ENCODE data around the gene GUF1.
A peak's percentile ranks its signal among the peaks of the same experiment; 100 is the strongest.
"Not testable (repeated sequence)": the region's sequence is repeated elsewhere in the genome, so short reads cannot be mapped to it uniquely, and the experiment has no call there.

The GUF1 gene

DNA sequence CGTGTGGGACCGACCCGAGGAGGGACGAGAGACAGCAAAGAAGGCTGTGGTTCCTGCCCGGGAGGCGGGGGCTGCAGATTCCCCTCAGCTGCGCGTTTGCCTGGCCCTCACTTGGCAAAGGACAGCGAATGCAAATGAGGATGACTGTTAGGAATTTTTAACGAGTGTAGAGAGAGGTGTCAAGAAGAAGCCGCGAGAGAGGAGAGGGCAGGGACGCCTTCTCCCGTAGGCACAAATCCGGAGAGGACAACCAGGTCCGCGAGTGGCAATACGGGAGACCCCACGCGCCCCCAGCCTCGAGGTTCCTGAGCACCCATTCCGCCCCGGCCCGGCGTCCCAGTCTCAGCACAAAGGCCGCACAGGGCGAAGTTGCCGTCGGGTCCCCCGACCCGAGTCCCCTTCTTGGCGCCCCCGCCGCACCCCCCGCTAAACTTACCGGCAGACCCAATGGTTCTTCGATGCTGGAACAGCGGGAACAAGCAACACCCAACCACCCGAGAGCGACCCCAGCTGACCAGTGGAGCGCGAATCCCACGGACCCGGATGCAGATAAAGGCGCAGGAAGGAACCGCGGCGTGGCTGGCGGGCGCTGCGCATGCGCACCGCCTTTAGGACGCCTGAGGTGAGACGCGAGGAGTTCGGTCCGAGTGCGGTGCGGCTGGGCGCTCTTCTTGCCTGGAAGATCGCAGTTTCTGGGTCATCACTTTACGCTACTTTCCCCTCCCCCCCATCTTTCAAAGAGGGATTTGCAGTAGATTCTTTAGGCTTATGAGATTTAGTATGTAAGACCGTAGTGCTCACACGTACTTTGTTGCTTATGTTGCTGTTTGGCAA lies 48.0 kb downstream of the GUF1 start, which contains the start of gene GNPDA2:
TSS of gene GNPDA2 (minus strand) at position 519 of the 834 bp plus-strand sequence. CDS start 4,349 bp downstream, outside the sequence.
- Histone ChIP-seq H4K91ac (ENCODE audit: low read length) (peak within 1 kb of the TSS; percentile 90), H2AFZ (ENCODE audit: low read depth, low read length) (peak within 1 kb of the TSS; percentile 43), H3K36me3 (ENCODE audit: control insufficient read depth in 1 of 2, insufficient read depth in 2 of 2, low read depth in 1 of 2, low read length in 2 of 2) (no peaks in the 10 kb centered on the region), H2AK5ac (ENCODE audit: low read length, severe bottlenecking) (no peak within 1 kb of the TSS), H3K4me2 (ENCODE audit: low read length, poor library complexity, severe bottlenecking) (peak within 1 kb of the TSS; percentile 42), H3K27ac (ENCODE audit: low read length, poor library complexity, severe bottlenecking) (peak within 1 kb of the TSS; percentile 51), H3K23ac (ENCODE audit: low read length in 2 of 2) (no peak within 1 kb of the TSS), H3K4me3 (ENCODE audit: insufficient read depth in 1 of 2, low read depth in 1 of 2, low read length in 2 of 2) (peak within 1 kb of the TSS; percentile 81 to 99), H3K4ac (ENCODE audit: low read depth in 1 of 2, low read length in 2 of 2) (peak within 1 kb of the TSS; percentile 35 to 57), H3K14ac (ENCODE audit: low read length in 2 of 2) (no peak within 1 kb of the TSS), H3K9me3 (ENCODE audit: control insufficient read depth, low read length) (no peaks in the 10 kb centered on the region), H3K9ac (ENCODE audit: low read length) (peak within 1 kb of the TSS; percentile 94), H3K4me1 (ENCODE audit: control insufficient read depth, insufficient read depth, low read depth, low read length) (no peaks in the 10 kb centered on the region), H4K8ac (ENCODE audit: low read length) (peak within 1 kb of the TSS; percentile 59), H2BK15ac (ENCODE audit: low read depth, poor library complexity, severe bottlenecking) (no peak within 1 kb of the TSS), H3K27me3 (ENCODE audit: control insufficient read depth in 1 of 2, insufficient read depth in 1 of 2, low read length in 2 of 2) (no peaks in the 10 kb centered on the region), H3K79me1 (replicated peaks; ENCODE audit: low read length, poor library complexity, severe bottlenecking) (peaks cover 7% of the 10 kb centered on the region), H2BK12ac (ENCODE audit: low read length in 2 of 2) (peak within 1 kb of the TSS in 1 of 2 experiments; percentile 38), H3K18ac (ENCODE audit: low read depth in 1 of 2, low read length in 2 of 2) (peak within 1 kb of the TSS; percentile 88 to 90), H2BK120ac (ENCODE audit: low read depth, low read length) (peak within 1 kb of the TSS; percentile 86), H2BK5ac (ENCODE audit: low read depth, low read length, poor library complexity, severe bottlenecking) (no peak within 1 kb of the TSS)
- WGBS = 1% methylated on average over 46 of the region's 65 CpGs
- peak; percentile 92 for DNase-seq

DNA sequence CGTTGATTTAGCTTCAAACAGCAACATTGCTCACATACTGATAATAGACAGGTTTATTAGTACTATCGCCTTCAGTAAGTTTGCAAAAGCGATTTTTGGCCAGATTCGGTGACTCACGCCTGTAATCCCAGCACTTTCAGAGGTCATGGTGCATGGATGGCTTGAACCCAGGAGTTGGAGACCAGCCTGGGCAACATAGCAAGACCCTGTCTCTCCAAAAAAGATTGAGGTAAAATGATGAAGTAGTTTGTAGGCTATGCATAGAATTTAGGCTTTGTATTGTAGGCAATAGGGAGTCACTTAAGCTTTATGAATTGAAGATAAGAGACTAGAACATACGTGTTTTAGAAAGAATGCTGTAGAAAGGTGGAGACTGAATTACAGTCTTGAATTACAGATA lies 49.3 kb downstream of the GUF1 start:
- Histone ChIP-seq H2AFZ (ENCODE audit: low read depth, low read length) (no peak overlapping the region), H3K79me1 (replicated peaks; ENCODE audit: low read length, poor library complexity, severe bottlenecking) (peaks cover 6% of the 10 kb centered on the region), H2BK12ac (ENCODE audit: low read length in 2 of 2) (no peak overlapping the region), H3K4me1 (ENCODE audit: control insufficient read depth, insufficient read depth, low read depth, low read length) (no peaks in the 10 kb centered on the region), H3K36me3 (ENCODE audit: control insufficient read depth in 1 of 2, insufficient read depth in 2 of 2, low read depth in 1 of 2, low read length in 2 of 2) (no peaks in the 10 kb centered on the region), H4K91ac (ENCODE audit: low read length) (no peak overlapping the region), H3K9ac (ENCODE audit: low read length) (no peak overlapping the region), H3K18ac (ENCODE audit: low read depth in 1 of 2, low read length in 2 of 2) (no peak overlapping the region), H3K27me3 (ENCODE audit: control insufficient read depth in 1 of 2, insufficient read depth in 1 of 2, low read length in 2 of 2) (no peaks in the 10 kb centered on the region), H3K27ac (ENCODE audit: low read length, poor library complexity, severe bottlenecking) (no peak overlapping the region), H2BK120ac (ENCODE audit: low read depth, low read length) (no peak overlapping the region), H2BK5ac (ENCODE audit: low read depth, low read length, poor library complexity, severe bottlenecking) (no peak overlapping the region), H3K4me3 (ENCODE audit: insufficient read depth in 1 of 2, low read depth in 1 of 2, low read length in 2 of 2) (peak overlapping the region in 1 of 2 experiments; percentile 99), H3K14ac (ENCODE audit: low read length in 2 of 2) (no peak overlapping the region), H3K23ac (ENCODE audit: low read length in 2 of 2) (no peak overlapping the region), H3K9me3 (ENCODE audit: control insufficient read depth, low read length) (no peaks in the 10 kb centered on the region), H3K4ac (ENCODE audit: low read depth in 1 of 2, low read length in 2 of 2) (no peak overlapping the region), H2AK5ac (ENCODE audit: low read length, severe bottlenecking) (no peak overlapping the region), H2BK15ac (ENCODE audit: low read depth, poor library complexity, severe bottlenecking) (no peak overlapping the region), H3K4me2 (ENCODE audit: low read length, poor library complexity, severe bottlenecking) (no peak overlapping the region), H4K8ac (ENCODE audit: low read length) (no peak overlapping the region)
- WGBS = 93% methylated on average over 6 of the region's 6 CpGs
- no peak for DNase-seq

DNA sequence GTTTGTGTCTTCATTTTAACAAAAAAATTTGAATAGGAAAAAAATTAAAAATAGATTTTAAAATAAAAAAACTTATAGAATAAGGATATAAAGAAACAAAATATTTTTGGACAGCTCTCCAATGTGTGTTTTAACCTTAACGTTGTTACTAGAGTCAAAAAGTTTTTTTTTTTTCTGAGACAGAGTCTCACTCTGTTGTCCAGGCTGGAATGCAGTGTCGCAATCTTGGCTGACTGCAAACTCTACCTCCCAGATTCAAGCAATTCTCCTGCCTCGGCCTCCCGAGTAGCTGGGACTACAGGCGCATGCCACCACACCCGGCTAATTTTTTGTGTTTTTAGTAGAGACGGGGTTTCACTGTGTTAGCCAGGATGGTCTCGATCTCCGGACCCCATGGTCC lies 50.5 kb downstream of the GUF1 start:
- WGBS = 95% methylated on average over 5 of the region's 9 CpGs
- H3K14ac ChIP-seq (ENCODE audit: low read length in 2 of 2); H2AFZ ChIP-seq (ENCODE audit: low read depth, low read length); H3K79me1 ChIP-seq (replicated peaks; ENCODE audit: low read length, poor library complexity, severe bottlenecking); H3K4me1 ChIP-seq (ENCODE audit: control insufficient read depth, insufficient read depth, low read depth, low read length); H3K9ac ChIP-seq (ENCODE audit: low read length); H3K9me3 ChIP-seq (ENCODE audit: control insufficient read depth, low read length); H2BK15ac ChIP-seq (ENCODE audit: low read depth, poor library complexity, severe bottlenecking); H2BK5ac ChIP-seq (ENCODE audit: low read depth, low read length, poor library complexity, severe bottlenecking); H4K91ac ChIP-seq (ENCODE audit: low read length); H3K18ac ChIP-seq (ENCODE audit: low read depth in 1 of 2, low read length in 2 of 2); H2BK120ac ChIP-seq (ENCODE audit: low read depth, low read length); DNase-seq; H2AK5ac ChIP-seq (ENCODE audit: low read length, severe bottlenecking); H2BK12ac ChIP-seq (ENCODE audit: low read length in 2 of 2); H4K8ac ChIP-seq (ENCODE audit: low read length); H3K27me3 ChIP-seq (ENCODE audit: control insufficient read depth in 1 of 2, insufficient read depth in 1 of 2, low read length in 2 of 2); H3K27ac ChIP-seq (ENCODE audit: low read length, poor library complexity, severe bottlenecking); H3K4me3 ChIP-seq (ENCODE audit: insufficient read depth in 1 of 2, low read depth in 1 of 2, low read length in 2 of 2); H3K23ac ChIP-seq (ENCODE audit: low read length in 2 of 2); H3K4ac ChIP-seq (ENCODE audit: low read depth in 1 of 2, low read length in 2 of 2); H3K4me2 ChIP-seq (ENCODE audit: low read length, poor library complexity, severe bottlenecking); H3K36me3 ChIP-seq (ENCODE audit: control insufficient read depth in 1 of 2, insufficient read depth in 2 of 2, low read depth in 1 of 2, low read length in 2 of 2): not testable (repeated sequence)

DNA sequence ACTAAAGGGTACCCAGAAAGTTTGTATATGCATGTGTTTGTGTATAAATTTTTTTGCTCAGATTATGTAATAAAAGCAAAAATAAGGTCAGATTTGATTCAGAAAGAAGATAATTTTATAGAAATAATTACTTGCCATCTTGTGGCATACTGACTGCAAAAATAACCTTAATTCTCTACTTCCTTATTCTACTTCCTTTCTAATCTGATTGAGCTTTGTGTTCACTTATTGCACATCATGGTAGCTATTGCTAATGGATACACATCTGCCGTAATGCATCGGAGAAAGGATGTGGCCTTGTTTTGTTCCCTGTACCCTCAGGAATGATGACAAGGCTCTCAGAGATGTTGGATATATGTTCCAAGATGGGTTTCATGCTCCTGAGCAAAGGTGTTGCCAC lies 58.7 kb downstream of the GUF1 start:
- 97% methylated on average over 2 of the region's 2 CpGs for WGBS
- Histone ChIP-seq H2BK15ac (ENCODE audit: low read depth, poor library complexity, severe bottlenecking) (no peak overlapping the region), H3K36me3 (ENCODE audit: control insufficient read depth in 1 of 2, insufficient read depth in 2 of 2, low read depth in 1 of 2, low read length in 2 of 2) (no peaks in the 10 kb centered on the region), H3K9ac (ENCODE audit: low read length) (no peak overlapping the region), H3K4me3 (ENCODE audit: insufficient read depth in 1 of 2, low read depth in 1 of 2, low read length in 2 of 2) (no peak overlapping the region), H3K14ac (ENCODE audit: low read length in 2 of 2) (no peak overlapping the region), H2AFZ (ENCODE audit: low read depth, low read length) (no peak overlapping the region), H3K27ac (ENCODE audit: low read length, poor library complexity, severe bottlenecking) (no peak overlapping the region), H3K4me2 (ENCODE audit: low read length, poor library complexity, severe bottlenecking) (no peak overlapping the region), H3K4me1 (ENCODE audit: control insufficient read depth, insufficient read depth, low read depth, low read length) (no peaks in the 10 kb centered on the region), H3K27me3 (ENCODE audit: control insufficient read depth in 1 of 2, insufficient read depth in 1 of 2, low read length in 2 of 2) (no peaks in the 10 kb centered on the region), H3K23ac (ENCODE audit: low read length in 2 of 2) (no peak overlapping the region), H3K79me1 (replicated peaks; ENCODE audit: low read length, poor library complexity, severe bottlenecking) (no peaks in the 10 kb centered on the region), H2BK5ac (ENCODE audit: low read depth, low read length, poor library complexity, severe bottlenecking) (no peak overlapping the region), H4K8ac (ENCODE audit: low read length) (no peak overlapping the region), H3K18ac (ENCODE audit: low read depth in 1 of 2, low read length in 2 of 2) (no peak overlapping the region), H2BK12ac (ENCODE audit: low read length in 2 of 2) (no peak overlapping the region), H2BK120ac (ENCODE audit: low read depth, low read length) (no peak overlapping the region), H3K4ac (ENCODE audit: low read depth in 1 of 2, low read length in 2 of 2) (no peak overlapping the region), H4K91ac (ENCODE audit: low read length) (no peak overlapping the region), H2AK5ac (ENCODE audit: low read length, severe bottlenecking) (no peak overlapping the region), H3K9me3 (ENCODE audit: control insufficient read depth, low read length) (no peaks in the 10 kb centered on the region)
- no peak for DNase-seq
